Right lobe of liver (tissue), 6 donors: Measurements from ENCODE around the gene NRXN3. TPM values are rescaled to one million over a fixed set of nuclear protein-coding genes. Genes with fewer than 3 reads are reported as not detected.

Experiments used
- ATAC-seq, 4 donors: fragments of 200-7000 bp; cut with Tn5 transposase; one replicate each; pipeline ENCODE4 v1.9.1; 2020; ENCODE audit warnings: mild to moderate bottlenecking in 4 of 4, moderate library complexity in 4 of 4
- DNase-seq, 3 donors: peaks; one replicate each; pipeline ENCODE4 v3.0.0-alpha.2; 2020
- H3K27ac ChIP-seq, 3 donors: fragments of 200-600 bp; one replicate each; pipeline ENCODE4 v1.8.0; 2022
- H3K27me3 ChIP-seq, 2 donors: fragments of 200-600 bp; one replicate each; pipeline ENCODE4 v1.8.0; 2022
- H3K36me3 ChIP-seq, 4 donors: fragments of 200-600 bp; sonication (generic) in 1 of 4; one replicate each; pipeline versions ENCODE4 v1.5.1 to v1.8.0; 2017 to 2022; ENCODE audit warnings: control low read depth in 1 of 4
- H3K4me1 ChIP-seq, 4 donors: fragments of 200-600 bp; sonication (generic) in 1 of 4; one replicate each; pipeline versions ENCODE4 v1.5.1 to v1.8.0; 2017 to 2022; ENCODE audit warnings: control low read depth in 1 of 4
- H3K4me3 ChIP-seq, 3 donors: fragments of 200-600 bp; one replicate each; pipeline ENCODE4 v1.8.0; 2022
- H3K9me3 ChIP-seq, 4 donors: fragments of 200-600 bp; sonication (generic) in 1 of 4; one replicate each; pipeline versions ENCODE4 v1.5.1 to v1.8.0; 2017 to 2022; ENCODE audit warnings: control low read depth in 1 of 4
- POLR2A ChIP-seq: fragments of 450-650 bp; IDR thresholded peaks from one replicate; pipeline ENCODE4 v1.6.1; 2017; ENCODE audit warnings: antibody characterized with exemption, mild to moderate bottlenecking
- WGBS: methylation state at CpG from one replicate; pipeline ENCODE4 v1.1.6; 2018; ENCODE audit warnings: low coverage, low lambda C conversion rate; ENCODE audit not compliant: insufficient coverage; ENCODE audit errors: missing lambda C conversion rate; 5-methylcytosine and 5-hydroxymethylcytosine counted together
- intact Hi-C, 2 donors: fragments of 100-400 bp; cut with DNase I; formaldehyde crosslinking; loops; one replicate each; pipeline versions ENCODE4 v1.11.2 to v1.14.1; 2022
- total RNA-seq, 6 experiments: library from RNA; depleted of rRNA in 2 of 6; stranded (reverse); fragments of >200 nt in 2 of 6; fragmentation: NEBNext Ultra II Directional in 3 of 6; extraction: Animal tissue kit (Norgen Biotek cat#: 25700) in 3 of 6; gene quantifications; one replicate each; pipeline versions ENCODE4 v1.1.0 to v1.2.4, GENCODE V29; 2016 to 2023
- TF ChIP-seq, protein P1 (sequence below), 4 donors: fragments of 200-600 bp in 3 of 4; fragments of 450-650 bp in 1 of 4; IDR thresholded peaks; one replicate each; pipeline versions ENCODE4 v1.5.1 to v1.8.0; 2016 to 2022; ENCODE audit warnings: antibody characterized with exemption in 4 of 4, mild to moderate bottlenecking in 2 of 4
- donor health status: DM: no; HTN: yes; CAD: no.
- donor health status: DM: no; HTN: no; CAD: no.
- donor health status: DM: no; HTN: no; CAD: no.
- donor health status: DM: no; HTN: yes; CAD: no.
- donor health status: DM: no; HTN: yes; CAD: no.

NRXN3 gene
- total RNA-seq, 6 experiments from 2014 or later: 0.06 to 0.51 (median 0.23) TPM; not detected in 1

- ATAC-seq (no peak), DNase-seq (no peak)
- no peaks in the 10 kb centered on the region for H3K27me3 ChIP-seq
- H3K36me3 ChIP-seq: no peaks in the 10 kb centered on the region
- no peak for TF ChIP-seq POLR2A
- TF ChIP-seq, protein P1, sequence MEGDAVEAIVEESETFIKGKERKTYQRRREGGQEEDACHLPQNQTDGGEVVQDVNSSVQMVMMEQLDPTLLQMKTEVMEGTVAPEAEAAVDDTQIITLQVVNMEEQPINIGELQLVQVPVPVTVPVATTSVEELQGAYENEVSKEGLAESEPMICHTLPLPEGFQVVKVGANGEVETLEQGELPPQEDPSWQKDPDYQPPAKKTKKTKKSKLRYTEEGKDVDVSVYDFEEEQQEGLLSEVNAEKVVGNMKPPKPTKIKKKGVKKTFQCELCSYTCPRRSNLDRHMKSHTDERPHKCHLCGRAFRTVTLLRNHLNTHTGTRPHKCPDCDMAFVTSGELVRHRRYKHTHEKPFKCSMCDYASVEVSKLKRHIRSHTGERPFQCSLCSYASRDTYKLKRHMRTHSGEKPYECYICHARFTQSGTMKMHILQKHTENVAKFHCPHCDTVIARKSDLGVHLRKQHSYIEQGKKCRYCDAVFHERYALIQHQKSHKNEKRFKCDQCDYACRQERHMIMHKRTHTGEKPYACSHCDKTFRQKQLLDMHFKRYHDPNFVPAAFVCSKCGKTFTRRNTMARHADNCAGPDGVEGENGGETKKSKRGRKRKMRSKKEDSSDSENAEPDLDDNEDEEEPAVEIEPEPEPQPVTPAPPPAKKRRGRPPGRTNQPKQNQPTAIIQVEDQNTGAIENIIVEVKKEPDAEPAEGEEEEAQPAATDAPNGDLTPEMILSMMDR (IDR thresholded peaks at IDR 0.05): no peak
- no peaks in the 10 kb centered on the region for H3K9me3 ChIP-seq
- intact Hi-C loops: no loop called here
- no peak overlapping the region for H3K27ac ChIP-seq
- H3K4me3 ChIP-seq: no peak overlapping the region
- WGBS: 22% methylated on average over 2 of the region's 2 CpGs
- no peaks in the 10 kb centered on the region for H3K4me1 ChIP-seq
Observed at GRCh38 chr14:79740066-79740601, 1570.0 kb downstream of the NRXN3 start.

DNA sequence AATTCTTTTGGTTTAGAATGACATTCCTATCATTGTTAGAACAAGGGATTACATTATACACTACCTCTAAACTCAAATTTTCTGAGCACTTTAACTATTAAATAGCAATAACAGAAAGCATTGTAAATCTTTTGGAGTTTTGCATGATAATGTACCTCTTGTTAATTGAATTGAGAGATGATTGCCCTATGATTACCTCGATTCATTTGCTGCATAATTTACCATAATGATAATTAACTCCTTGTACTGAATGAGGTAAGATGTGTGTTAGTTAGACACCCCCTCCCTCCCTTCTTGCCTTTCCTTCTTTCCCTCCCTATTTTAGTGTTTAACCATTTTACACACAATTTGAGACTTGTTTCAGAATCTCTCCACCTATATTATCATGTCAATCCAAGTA is 1572.0 kb downstream of the NRXN3 start:
- DNase-seq (no peak), ATAC-seq (no peak)
- Histone ChIP-seq H3K4me3 (no peak overlapping the region), H3K27me3 (no peaks in the 10 kb centered on the region), H3K9me3 (no peaks in the 10 kb centered on the region), H3K36me3 (no peaks in the 10 kb centered on the region), H3K27ac (no peak overlapping the region), H3K4me1 (no peaks in the 10 kb centered on the region)
- WGBS: 31% methylated on average over 1 of the region's 1 CpG
- intact Hi-C loops: no loop called here
- TF ChIP-seq, protein P1 (IDR thresholded peaks at IDR 0.05): no peak
- TF ChIP-seq POLR2A: no peak

DNA sequence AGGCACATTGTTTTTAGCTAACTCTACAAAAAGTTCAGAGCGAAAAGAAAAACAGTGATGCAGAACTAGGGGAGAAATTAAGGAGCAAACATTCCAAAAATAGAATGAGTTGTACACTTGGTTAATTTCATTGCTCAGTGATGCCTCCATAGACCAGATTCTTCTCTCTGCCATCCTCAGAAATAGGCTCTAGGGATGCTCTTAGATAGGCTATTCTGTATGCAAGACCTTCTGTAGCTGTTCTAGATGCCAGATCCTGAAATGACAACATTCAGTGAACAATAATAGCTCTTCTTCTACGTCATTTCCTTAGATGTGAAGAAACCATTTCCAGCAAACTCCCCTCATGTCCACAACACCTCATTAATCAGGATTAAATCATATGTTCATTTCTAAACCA is 1574.9 kb downstream of the NRXN3 start:
- intact Hi-C loops: no loop called here
- TF ChIP-seq, protein P1 (IDR thresholded peaks at IDR 0.05): no peak
- no peak for TF ChIP-seq POLR2A
- H3K27ac ChIP-seq: no peak overlapping the region
- ATAC-seq (no peak), DNase-seq (no peak)
- no peaks in the 10 kb centered on the region for H3K27me3 ChIP-seq
- no peak overlapping the region for H3K4me3 ChIP-seq
- no peaks in the 10 kb centered on the region for H3K4me1 ChIP-seq
- H3K36me3 ChIP-seq: no peaks in the 10 kb centered on the region
- 41% methylated on average over 2 of the region's 2 CpGs for WGBS
- no peaks in the 10 kb centered on the region for H3K9me3 ChIP-seq

- intact Hi-C loops: no loop called here
- DNase-seq (no peak), ATAC-seq (no peak)
- Histone ChIP-seq H3K27me3 (no peaks in the 10 kb centered on the region), H3K4me1 (no peaks in the 10 kb centered on the region), H3K27ac (no peak overlapping the region), H3K9me3 (no peaks in the 10 kb centered on the region), H3K36me3 (no peaks in the 10 kb centered on the region), H3K4me3 (no peak overlapping the region)
- TF ChIP-seq, protein P1 (IDR thresholded peaks at IDR 0.05): no peak
- no peak for TF ChIP-seq POLR2A
- no CpG with 5 or more reads among the region's 2 CpGs for WGBS
Observed at GRCh38 chr14:79749065-79749464, 1578.9 kb downstream of the NRXN3 start.

GRCh38 chr14:79758985-79759384 is 1588.8 kb downstream of the NRXN3 start:
- Histone ChIP-seq H3K27ac (no peak overlapping the region), H3K27me3 (no peaks in the 10 kb centered on the region), H3K4me3 (no peak overlapping the region), H3K36me3 (no peaks in the 10 kb centered on the region), H3K9me3 (no peaks in the 10 kb centered on the region), H3K4me1 (no peaks in the 10 kb centered on the region)
- intact Hi-C loops: no loop called here
- ATAC-seq (no peak), DNase-seq (no peak)
- TF ChIP-seq, protein P1 (IDR thresholded peaks at IDR 0.05): no peak
- TF ChIP-seq POLR2A: no peak
